HepG2 (cell line): Measurements from ENCODE around the gene C19orf44. TPM values are rescaled to one million over a fixed set of nuclear protein-coding genes. Genes with fewer than 3 reads are reported as not detected.
A peak's percentile ranks its signal among the peaks of the same experiment; 100 is the strongest.

Experiments used
- ARID2 ChIP-seq: sonication (generic); formaldehyde crosslinking; IDR thresholded peaks from 2 replicates; pipeline ENCODE4 v1.8.1; 2022; ENCODE audit warnings: mild to moderate bottlenecking, missing genetic modification reagents, borderline replicate concordance
- ATF7-NPFF ChIP-seq: sonication (generic); formaldehyde crosslinking; IDR thresholded peaks from 2 replicates; pipeline ENCODE4 v1.8.1; 2023; ENCODE audit warnings: mild to moderate bottlenecking, low read depth, missing genetic modification reagents, moderate library complexity
- CSRNP2 ChIP-seq: sonication (generic); formaldehyde crosslinking; conservative IDR thresholded peaks from 2 replicates; pipeline ENCODE4 v1.8.0; 2022; ENCODE audit warnings: low read depth, missing genetic modification reagents
- ERF ChIP-seq: IDR thresholded peaks from 2 replicates; pipeline ENCODE4 v1.6.1; 2018; ENCODE audit warnings: missing biosample characterization, missing genetic modification reagents
- HINFP ChIP-seq: sonication (generic); formaldehyde crosslinking; IDR thresholded peaks from 2 replicates; pipeline ENCODE4 v1.4.0; 2020; ENCODE audit warnings: low read depth, mild to moderate bottlenecking, missing genetic modification reagents
- ISX ChIP-seq: sonication (generic); formaldehyde crosslinking; conservative IDR thresholded peaks from 2 replicates; pipeline ENCODE4 v1.5.0; 2020; ENCODE audit warnings: missing genetic modification reagents
- KAT2B ChIP-seq: fragments of 150-350 bp; IDR thresholded peaks from 2 replicates; pipeline ENCODE4 v1.6.1; 2014; ENCODE audit warnings: low read depth, low read length, borderline replicate concordance
- MLXIP ChIP-seq: sonication (generic); formaldehyde crosslinking; IDR thresholded peaks from 2 replicates; pipeline ENCODE4 v1.9.0; 2021; ENCODE audit warnings: missing genetic modification reagents, borderline replicate concordance
- NFATC3 ChIP-seq: sonication (generic); formaldehyde crosslinking; IDR thresholded peaks from 2 replicates; pipeline ENCODE4 v1.5.1; 2020; ENCODE audit warnings: mild to moderate bottlenecking, missing genetic modification reagents
- NR2F2 ChIP-seq: IDR thresholded peaks from 2 replicates; pipeline ENCODE4 v1.6.1; 2012; ENCODE audit warnings: low read depth, inconsistent platforms, borderline replicate concordance
- PCBP2 ChIP-seq: fragments of 200-400 bp; formaldehyde crosslinking; optimal IDR thresholded peaks from 2 replicates; pipeline ENCODE3; 2018; ENCODE audit warnings: low read length, low read depth; ENCODE audit not compliant: poor library complexity, severe bottlenecking
- RNF219 ChIP-seq: sonication (generic); formaldehyde crosslinking; IDR thresholded peaks from 2 replicates; pipeline ENCODE4 v1.5.0; 2020; ENCODE audit warnings: mild to moderate bottlenecking, missing genetic modification reagents
- SMAD9 ChIP-seq: sonication (generic); formaldehyde crosslinking; IDR thresholded peaks from 2 replicates; pipeline ENCODE4 v1.5.1; 2020; ENCODE audit warnings: mild to moderate bottlenecking, missing genetic modification reagents
- ZFP91 ChIP-seq: sonication (generic); formaldehyde crosslinking; IDR thresholded peaks from 2 replicates; pipeline ENCODE4 v1.9.0; 2022; ENCODE audit warnings: missing genetic modification reagents, mild to moderate bottlenecking, borderline replicate concordance
- polyA plus RNA-seq, 8 experiments: library from polyadenylated mRNA; depleted of rRNA in 3 of 8; stranded (reverse) in 7 of 8; unstranded in 1 of 8; fragments of >200 nt; fragmentation: Illumina TruSeq in 4 of 8; extraction: Trizol in 4 of 8; gene quantifications; 2 replicates each; pipeline versions ENCODE4 v1.2.1 to v1.2.3, GENCODE V29; 2011 to 2016; ENCODE audit warnings: low read depth in 4 of 8, missing spikeins in 1 of 8, mixed read lengths in 1 of 8; ENCODE audit not compliant: insufficient read depth in 1 of 8
- total RNA-seq, 5 experiments: library from RNA; depleted of rRNA; stranded (reverse); fragments of >200 nt; fragmentation: Illumina TruSeq; extraction: Trizol; gene quantifications; 2 replicates each; pipeline ENCODE4 v1.2.3, GENCODE V29; 2016; ENCODE audit warnings: low read depth in 1 of 5
- TF ChIP-seq, protein P1 (sequence below): IDR thresholded peaks from 2 replicates; pipeline ENCODE4 v1.6.1; 2016; ENCODE audit warnings: low read depth, borderline replicate concordance

Gene C19orf44
- total and polyA plus RNA-seq, 2 of the 13 experiments (the other 11 are each of a cell fraction or from before 2014, with no cell fraction given) = 3.2 to 4.3 TPM

DNA sequence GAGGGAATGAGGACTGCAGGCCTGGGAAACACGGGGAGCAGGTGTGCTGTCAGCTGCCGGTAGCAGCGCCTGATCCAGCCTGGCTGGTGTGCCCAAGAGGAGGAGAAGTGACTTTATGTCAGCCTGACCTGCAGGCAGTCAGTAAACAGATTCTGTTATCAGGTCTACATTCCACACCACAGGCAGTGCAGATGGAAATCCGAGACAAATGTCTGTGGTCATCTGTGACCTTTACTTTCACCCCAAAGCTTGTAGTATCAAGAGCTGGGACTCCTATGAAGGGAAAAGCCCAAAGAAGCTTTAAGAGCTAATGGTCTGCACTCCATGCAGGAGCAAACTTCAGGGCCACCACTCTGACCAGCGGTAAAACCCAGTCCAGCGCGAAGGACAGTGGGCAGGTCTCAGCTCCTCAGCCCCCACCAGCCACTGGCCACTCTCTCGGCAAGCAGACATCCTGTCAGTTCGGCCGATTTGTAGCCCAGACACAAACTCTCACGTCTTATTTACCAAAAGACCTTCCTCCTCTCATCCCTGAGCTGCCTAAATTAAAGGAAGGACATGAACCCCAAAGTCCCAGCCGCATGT, 32.1 kb upstream of the C19orf44 start (continued):
- no peak for TF ChIP-seq RNF219 (CRISPR knock-in tag)
- TF ChIP-seq, protein P1, sequence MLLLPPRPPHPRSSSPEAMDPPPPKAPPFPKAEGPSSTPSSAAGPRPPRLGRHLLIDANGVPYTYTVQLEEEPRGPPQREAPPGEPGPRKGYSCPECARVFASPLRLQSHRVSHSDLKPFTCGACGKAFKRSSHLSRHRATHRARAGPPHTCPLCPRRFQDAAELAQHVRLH (CRISPR knock-in tag) = no peak
- TF ChIP-seq CSRNP2 = no peak
- TF ChIP-seq PCBP2 = no peak
- no peak for TF ChIP-seq ARID2 (CRISPR knock-in tag)
- TF ChIP-seq KAT2B = no peak
- no peak for TF ChIP-seq MLXIP (CRISPR knock-in tag)
- TF ChIP-seq HINFP (CRISPR knock-in tag) = no peak
- TF ChIP-seq ERF = 0 out of 2 replicates have a peak, but pooled peaks have one; percentile 37
- no peak for TF ChIP-seq ISX
- TF ChIP-seq ATF7-NPFF (CRISPR knock-in tag) = no peak
- TF ChIP-seq ZFP91 (CRISPR knock-in tag) = peak; percentile 65
- 0 out of 2 replicates have a peak, but pooled peaks have one; percentile 29 for TF ChIP-seq NFATC3 (CRISPR knock-in tag)
- TF ChIP-seq NR2F2 = peak; percentile 63; the same call in 1 of the 2 replicates
- no peak for TF ChIP-seq SMAD9
